Measurements from ENCODE around the gene MYL7.

DNA sequence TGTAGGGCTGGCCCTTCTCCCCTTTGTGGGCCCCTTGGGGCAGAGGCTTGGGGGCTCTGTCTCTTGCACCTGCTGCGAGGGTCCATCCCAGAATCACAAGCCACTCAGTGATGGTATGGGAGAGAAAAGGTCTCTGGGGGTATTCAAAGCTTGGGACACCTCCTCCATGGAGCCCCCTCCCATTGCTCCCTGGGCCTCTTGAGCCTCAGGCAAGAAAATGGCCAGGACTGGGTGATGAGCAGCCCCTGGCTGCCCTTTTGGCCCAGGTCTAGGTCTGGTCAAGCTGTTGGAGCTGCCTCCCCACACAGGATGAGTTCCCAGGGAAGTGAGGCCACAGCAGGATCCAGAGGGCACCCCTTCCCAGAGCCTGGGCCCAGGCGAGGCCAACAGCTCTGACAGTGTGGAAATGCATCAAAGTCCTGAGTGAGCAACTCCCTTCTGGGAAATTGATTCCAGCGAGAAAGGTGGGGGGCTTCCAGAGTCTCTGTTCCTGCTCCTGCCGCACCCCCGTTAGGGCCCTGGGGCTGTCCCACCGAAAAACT, 3.4 kb upstream of the MYL7 start:
- TF ChIP-seq, protein P1, sequence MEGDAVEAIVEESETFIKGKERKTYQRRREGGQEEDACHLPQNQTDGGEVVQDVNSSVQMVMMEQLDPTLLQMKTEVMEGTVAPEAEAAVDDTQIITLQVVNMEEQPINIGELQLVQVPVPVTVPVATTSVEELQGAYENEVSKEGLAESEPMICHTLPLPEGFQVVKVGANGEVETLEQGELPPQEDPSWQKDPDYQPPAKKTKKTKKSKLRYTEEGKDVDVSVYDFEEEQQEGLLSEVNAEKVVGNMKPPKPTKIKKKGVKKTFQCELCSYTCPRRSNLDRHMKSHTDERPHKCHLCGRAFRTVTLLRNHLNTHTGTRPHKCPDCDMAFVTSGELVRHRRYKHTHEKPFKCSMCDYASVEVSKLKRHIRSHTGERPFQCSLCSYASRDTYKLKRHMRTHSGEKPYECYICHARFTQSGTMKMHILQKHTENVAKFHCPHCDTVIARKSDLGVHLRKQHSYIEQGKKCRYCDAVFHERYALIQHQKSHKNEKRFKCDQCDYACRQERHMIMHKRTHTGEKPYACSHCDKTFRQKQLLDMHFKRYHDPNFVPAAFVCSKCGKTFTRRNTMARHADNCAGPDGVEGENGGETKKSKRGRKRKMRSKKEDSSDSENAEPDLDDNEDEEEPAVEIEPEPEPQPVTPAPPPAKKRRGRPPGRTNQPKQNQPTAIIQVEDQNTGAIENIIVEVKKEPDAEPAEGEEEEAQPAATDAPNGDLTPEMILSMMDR (conservative IDR thresholded peaks at IDR 0.05; ENCODE audit: low read depth, low read length) = no peak
- no peak for TF ChIP-seq MAZ (IDR thresholded peaks at IDR 0.05; ENCODE audit: borderline replicate concordance, low read depth, low read length)
